ENCODE measurements around the gene FBLN1. TPM values are rescaled to one million over a fixed set of nuclear protein-coding genes. Genes with fewer than 3 reads are reported as not detected.

The FBLN1 gene
- total and polyA plus RNA-seq, 2 experiments from 2014 or later: 137 to 304 TPM

GRCh38 chr22:45485261-45485660 lies 17.4 kb upstream of the FBLN1 start:
- Histone ChIP-seq H3K9me3 (ENCODE audit: low read depth) (no peaks in the 10 kb centered on the region), H2AFZ (no peak overlapping the region), H3K36me3 (ENCODE audit: low read depth) (no peaks in the 10 kb centered on the region), H3K4me3 (no peak overlapping the region), H3K27me3 (replicated peaks; ENCODE audit: insufficient read depth) (no peaks in the 10 kb centered on the region), H4K20me1 (ENCODE audit: insufficient read depth) (no peaks in the 10 kb centered on the region), H3F3A (ENCODE audit: insufficient read depth) (no peaks in the 10 kb centered on the region), H3K27ac (no peak overlapping the region), H3K9ac (no peak overlapping the region), H3K4me2 (ENCODE audit: unreplicated experiment) (no peak overlapping the region), H3K79me2 (ENCODE audit: insufficient read depth) (no peaks in the 10 kb centered on the region), H3K9me2 (ENCODE audit: insufficient read depth) (no peaks in the 10 kb centered on the region), H3K4me1 (ENCODE audit: insufficient read depth) (no peaks in the 10 kb centered on the region)
- 95% methylated on average over 4 of the region's 4 CpGs for WGBS, 2 experiments (ENCODE audit: low coverage in 1 of 2, low lambda C conversion rate in 2 of 2, missing lambda C conversion rate in 2 of 2)
- in situ Hi-C loops (cut with MboI): no loop called here
- DNase-seq: no peak
- TF ChIP-seq EZH2 (IDR thresholded peaks at IDR 0.05; ENCODE audit: insufficient read depth, poor library complexity, severe bottlenecking) (no peak), EZH2phosphoT487 (IDR thresholded peaks at IDR 0.05; ENCODE audit: insufficient read depth, low read depth) (no peak)

GRCh38 chr22:45488764-45489370 lies 13.8 kb upstream of the FBLN1 start:
- H3K27me3 ChIP-seq (replicated peaks; ENCODE audit: insufficient read depth): no peaks in the 10 kb centered on the region
- TF ChIP-seq EZH2phosphoT487 (IDR thresholded peaks at IDR 0.05; ENCODE audit: insufficient read depth, low read depth) (no peak), EZH2 (IDR thresholded peaks at IDR 0.05; ENCODE audit: insufficient read depth, poor library complexity, severe bottlenecking) (no peak)
- H3K9ac ChIP-seq: no peak overlapping the region
- in situ Hi-C loops (cut with MboI): no loop called here
- no peaks in the 10 kb centered on the region for H3K36me3 ChIP-seq (ENCODE audit: low read depth)
- H3K4me2 ChIP-seq (ENCODE audit: unreplicated experiment): no peak overlapping the region
- peaks cover 4% of the 10 kb centered on the region; the same call in 1 of the 2 replicates for H3F3A ChIP-seq (ENCODE audit: insufficient read depth)
- DNase-seq: no peak
- H3K9me2 ChIP-seq (ENCODE audit: insufficient read depth): no peaks in the 10 kb centered on the region
- no peak overlapping the region for H3K27ac ChIP-seq
- peaks cover 11% of the 10 kb centered on the region for H3K4me1 ChIP-seq (ENCODE audit: insufficient read depth)
- no peaks in the 10 kb centered on the region for H3K9me3 ChIP-seq (ENCODE audit: low read depth)
- H2AFZ ChIP-seq: no peak overlapping the region
- no peaks in the 10 kb centered on the region for H3K79me2 ChIP-seq (ENCODE audit: insufficient read depth)
- WGBS, 2 experiments (ENCODE audit: low coverage in 1 of 2, low lambda C conversion rate in 2 of 2, missing lambda C conversion rate in 2 of 2): 90 to 91% methylated on average over 4 of the region's 4 CpGs
- no peaks in the 10 kb centered on the region for H4K20me1 ChIP-seq (ENCODE audit: insufficient read depth)
- H3K4me3 ChIP-seq: no peak overlapping the region

GRCh38 chr22:45490836-45491235 lies 11.8 kb upstream of the FBLN1 start:
- Histone ChIP-seq H3K4me3 (no peak overlapping the region), H3K4me1 (ENCODE audit: insufficient read depth) (peaks cover 14% of the 10 kb centered on the region), H3K9ac (no peak overlapping the region), H4K20me1 (ENCODE audit: insufficient read depth) (no peaks in the 10 kb centered on the region), H3K4me2 (ENCODE audit: unreplicated experiment) (no peak overlapping the region), H3K36me3 (ENCODE audit: low read depth) (no peaks in the 10 kb centered on the region), H3K27ac (no peak overlapping the region), H3F3A (ENCODE audit: insufficient read depth) (peaks cover 5% of the 10 kb centered on the region; the same call in 1 of the 2 replicates), H2AFZ (no peak overlapping the region), H3K79me2 (ENCODE audit: insufficient read depth) (no peaks in the 10 kb centered on the region), H3K9me2 (ENCODE audit: insufficient read depth) (no peaks in the 10 kb centered on the region), H3K9me3 (ENCODE audit: low read depth) (no peaks in the 10 kb centered on the region), H3K27me3 (replicated peaks; ENCODE audit: insufficient read depth) (no peaks in the 10 kb centered on the region)
- 80 to 83% methylated on average over 3 of the region's 3 CpGs for WGBS, 2 experiments (ENCODE audit: low coverage in 1 of 2, low lambda C conversion rate in 2 of 2, missing lambda C conversion rate in 2 of 2)
- no peak for DNase-seq
- no peak for TF ChIP-seq EZH2phosphoT487 (IDR thresholded peaks at IDR 0.05; ENCODE audit: insufficient read depth, low read depth)
- TF ChIP-seq EZH2 (IDR thresholded peaks at IDR 0.05; ENCODE audit: insufficient read depth, poor library complexity, severe bottlenecking): no peak
- in situ Hi-C loops (cut with MboI): no loop called here

- no peak overlapping the region for H2AFZ ChIP-seq
- no peaks in the 10 kb centered on the region for H3K27me3 ChIP-seq (replicated peaks; ENCODE audit: insufficient read depth)
- H3K4me1 ChIP-seq (ENCODE audit: insufficient read depth): peaks cover 18% of the 10 kb centered on the region
- H3K4me3 ChIP-seq: no peak overlapping the region
- H3K9me3 ChIP-seq (ENCODE audit: low read depth): no peaks in the 10 kb centered on the region
- no peaks in the 10 kb centered on the region for H4K20me1 ChIP-seq (ENCODE audit: insufficient read depth)
- H3K9me2 ChIP-seq (ENCODE audit: insufficient read depth): no peaks in the 10 kb centered on the region
- H3K27ac ChIP-seq: no peak overlapping the region
- no peaks in the 10 kb centered on the region for H3K79me2 ChIP-seq (ENCODE audit: insufficient read depth)
- TF ChIP-seq EZH2phosphoT487 (IDR thresholded peaks at IDR 0.05; ENCODE audit: insufficient read depth, low read depth) (no peak), EZH2 (IDR thresholded peaks at IDR 0.05; ENCODE audit: insufficient read depth, poor library complexity, severe bottlenecking) (no peak)
- 88 to 91% methylated on average over 8 of the region's 8 CpGs for WGBS, 2 experiments (ENCODE audit: low coverage in 1 of 2, low lambda C conversion rate in 2 of 2, missing lambda C conversion rate in 2 of 2)
- no peak for DNase-seq
- H3K36me3 ChIP-seq (ENCODE audit: low read depth): no peaks in the 10 kb centered on the region
- H3K4me2 ChIP-seq (ENCODE audit: unreplicated experiment): no peak overlapping the region
- in situ Hi-C loops (cut with MboI): no loop called here
- H3K9ac ChIP-seq: no peak overlapping the region
- H3F3A ChIP-seq (ENCODE audit: insufficient read depth): peaks cover 5% of the 10 kb centered on the region; the same call in 1 of the 2 replicates
Observed at GRCh38 chr22:45491841-45492240, 10.8 kb upstream of the FBLN1 start.

Data from GM23248 (cell line).